Measurements from ENCODE around the gene CAPN5.

DNA sequence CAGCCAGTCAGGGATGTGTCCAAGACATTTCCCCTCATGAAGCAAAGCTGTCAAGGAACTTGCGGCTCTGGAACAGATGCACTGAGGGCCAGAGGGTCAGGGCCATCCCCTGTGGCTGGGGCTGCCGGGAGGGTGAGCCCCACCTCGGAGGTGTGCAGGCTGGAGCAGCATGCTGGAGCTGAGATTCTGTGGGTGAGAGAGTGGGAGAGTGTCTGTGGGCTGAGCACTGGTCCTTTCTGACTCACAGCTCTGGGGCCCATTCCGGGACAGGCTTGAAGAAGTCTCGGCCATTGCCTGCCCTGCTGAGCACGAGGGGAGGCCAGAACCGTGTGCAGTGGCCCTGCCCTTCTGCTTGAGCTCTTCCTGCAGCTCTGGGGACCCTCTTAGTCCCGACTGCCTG lies 38.0 kb downstream of the CAPN5 start:
- TF ChIP-seq POLR2A (IDR thresholded peaks at IDR 0.05; ENCODE audit: low read depth) (no peak), POLR2AphosphoS5 (IDR thresholded peaks at IDR 0.05) (no peak)
- TF ChIP-seq, protein P1, sequence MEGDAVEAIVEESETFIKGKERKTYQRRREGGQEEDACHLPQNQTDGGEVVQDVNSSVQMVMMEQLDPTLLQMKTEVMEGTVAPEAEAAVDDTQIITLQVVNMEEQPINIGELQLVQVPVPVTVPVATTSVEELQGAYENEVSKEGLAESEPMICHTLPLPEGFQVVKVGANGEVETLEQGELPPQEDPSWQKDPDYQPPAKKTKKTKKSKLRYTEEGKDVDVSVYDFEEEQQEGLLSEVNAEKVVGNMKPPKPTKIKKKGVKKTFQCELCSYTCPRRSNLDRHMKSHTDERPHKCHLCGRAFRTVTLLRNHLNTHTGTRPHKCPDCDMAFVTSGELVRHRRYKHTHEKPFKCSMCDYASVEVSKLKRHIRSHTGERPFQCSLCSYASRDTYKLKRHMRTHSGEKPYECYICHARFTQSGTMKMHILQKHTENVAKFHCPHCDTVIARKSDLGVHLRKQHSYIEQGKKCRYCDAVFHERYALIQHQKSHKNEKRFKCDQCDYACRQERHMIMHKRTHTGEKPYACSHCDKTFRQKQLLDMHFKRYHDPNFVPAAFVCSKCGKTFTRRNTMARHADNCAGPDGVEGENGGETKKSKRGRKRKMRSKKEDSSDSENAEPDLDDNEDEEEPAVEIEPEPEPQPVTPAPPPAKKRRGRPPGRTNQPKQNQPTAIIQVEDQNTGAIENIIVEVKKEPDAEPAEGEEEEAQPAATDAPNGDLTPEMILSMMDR (IDR thresholded peaks at IDR 0.05): no peak
